HEK293 (cell line): ENCODE data around the gene PARD3B.

ENCODE experiments used
- CTCF ChIA-PET: fragments of 350-600 bp; formaldehyde crosslinking; extraction: SDS; loops from one replicate; lab custom pipeline; 2021; ENCODE audit warnings: antibody characterized with exemption; lab: Yijun Ruan, JAX
- POLR2A ChIA-PET: fragments of 300-600 bp; formaldehyde crosslinking; extraction: SDS; loops from one replicate; lab custom pipeline; 2020; ENCODE audit warnings: antibody characterized with exemption, inconsistent platforms; lab: Yijun Ruan, JAX
- H3K27ac ChIP-seq: fragments of 200-500 bp; sonication (Bioruptor generic); 2 replicates; pipeline ENCODE4 v1.5.1; 2014; ENCODE audit warnings: low read depth, low read length, control low read depth, inconsistent platforms; ENCODE audit errors: extremely low read depth
- H3K36me3 ChIP-seq, 2 experiments: fragments of 200-500 bp in 1 of 2; sonication (Bioruptor generic) in 1 of 2; 1 replicate in 1 of 2; 2 replicates in 1 of 2; pipeline ENCODE4 v1.5.1; 2014 to 2017; ENCODE audit warnings: inconsistent platforms in 2 of 2, low read length in 2 of 2; ENCODE audit not compliant: control insufficient read depth in 2 of 2, insufficient read depth in 1 of 2
- H3K4me1 ChIP-seq: fragments of 200-500 bp; sonication (Bioruptor generic); 2 replicates; pipeline ENCODE4 v1.5.1; 2014; ENCODE audit warnings: mild to moderate bottlenecking, low read length, inconsistent platforms; ENCODE audit not compliant: control insufficient read depth, insufficient read depth
- H3K4me3 ChIP-seq: 2 replicates; pipeline ENCODE4 v1.5.1; 2011; ENCODE audit warnings: low read depth, mild to moderate bottlenecking, control low read depth, low read length, moderate library complexity
- H3K9me3 ChIP-seq: fragments of 200-500 bp; sonication (Bioruptor generic); 2 replicates; pipeline ENCODE4 v1.5.1; 2014; ENCODE audit warnings: low read depth, low read length, inconsistent platforms; ENCODE audit not compliant: control insufficient read depth, insufficient read depth
- KLF16 ChIP-seq: fragments of 450-650 bp; formaldehyde crosslinking; IDR thresholded peaks from 2 replicates; pipeline ENCODE4 v1.5.1; 2017; ENCODE audit warnings: missing biosample characterization, missing genetic modification characterization
- ZBTB48 ChIP-seq: fragments of 450-650 bp; formaldehyde crosslinking; IDR thresholded peaks from 2 replicates; pipeline ENCODE4 v1.5.1; 2016; ENCODE audit warnings: missing biosample characterization, missing genetic modification characterization
- ZFP37 ChIP-seq: fragments of 450-650 bp; formaldehyde crosslinking; IDR thresholded peaks from 2 replicates; pipeline ENCODE4 v1.5.1; 2016; ENCODE audit warnings: missing biosample characterization, missing genetic modification characterization
- ZNF157 ChIP-seq: fragments of 450-650 bp; formaldehyde crosslinking; IDR thresholded peaks from 2 replicates; pipeline ENCODE4 v1.5.1; 2016; ENCODE audit warnings: missing biosample characterization, missing genetic modification characterization
- ZNF211 ChIP-seq: fragments of 450-650 bp; formaldehyde crosslinking; IDR thresholded peaks from 2 replicates; pipeline ENCODE4 v1.5.1; 2016; ENCODE audit warnings: low read depth, missing biosample characterization, missing genetic modification characterization
- ZNF266 ChIP-seq: fragments of 450-650 bp; formaldehyde crosslinking; IDR thresholded peaks from 2 replicates; pipeline ENCODE4 v1.5.1; 2016; ENCODE audit warnings: missing biosample characterization, missing genetic modification characterization, low read depth
- ZNF366 ChIP-seq: fragments of 450-650 bp; formaldehyde crosslinking; conservative IDR thresholded peaks from 2 replicates; pipeline ENCODE4 v1.5.1; 2016; ENCODE audit warnings: missing biosample characterization, missing genetic modification characterization
- ZNF391 ChIP-seq: fragments of 450-650 bp; formaldehyde crosslinking; IDR thresholded peaks from 2 replicates; pipeline ENCODE4 v1.5.1; 2016; ENCODE audit warnings: low read depth, missing biosample characterization, missing genetic modification characterization, borderline replicate concordance
- ZNF48 ChIP-seq: fragments of 450-650 bp; formaldehyde crosslinking; IDR thresholded peaks from 2 replicates; pipeline ENCODE4 v1.5.1; 2016; ENCODE audit warnings: missing biosample characterization, missing genetic modification characterization
- ZNF514 ChIP-seq: fragments of 450-650 bp; formaldehyde crosslinking; IDR thresholded peaks from 2 replicates; pipeline ENCODE4 v1.5.1; 2016; ENCODE audit warnings: missing biosample characterization, missing genetic modification characterization
- ZXDB ChIP-seq: fragments of 450-650 bp; formaldehyde crosslinking; IDR thresholded peaks from 2 replicates; pipeline ENCODE4 v1.5.1; 2016; ENCODE audit warnings: missing biosample characterization, missing genetic modification characterization
- TF ChIP-seq, protein P1 (sequence below): fragments of 450-650 bp; formaldehyde crosslinking; IDR thresholded peaks from 2 replicates; pipeline ENCODE4 v1.5.1; 2016; ENCODE audit warnings: missing biosample characterization, missing genetic modification characterization
- TF ChIP-seq, protein P2 (sequence below): fragments of 450-650 bp; formaldehyde crosslinking; conservative IDR thresholded peaks from 2 replicates; pipeline ENCODE4 v1.5.1; 2016; ENCODE audit warnings: low read depth, missing biosample characterization, missing genetic modification characterization
- TF ChIP-seq, protein P3 (sequence below): fragments of 450-650 bp; formaldehyde crosslinking; IDR thresholded peaks from 2 replicates; pipeline ENCODE4 v1.5.1; 2016; ENCODE audit warnings: missing biosample characterization, missing genetic modification characterization
- TF ChIP-seq, protein P4 (sequence below): fragments of 450-650 bp; formaldehyde crosslinking; IDR thresholded peaks from 2 replicates; pipeline ENCODE4 v1.5.1; 2016; ENCODE audit warnings: missing biosample characterization, missing genetic modification characterization, borderline replicate concordance
- TF ChIP-seq, protein P5 (sequence below): fragments of 450-650 bp; formaldehyde crosslinking; IDR thresholded peaks from 2 replicates; pipeline ENCODE4 v1.5.1; 2016; ENCODE audit warnings: missing biosample characterization, missing genetic modification characterization
- TF ChIP-seq, protein P6 (sequence below): fragments of 450-650 bp; formaldehyde crosslinking; IDR thresholded peaks from 2 replicates; pipeline ENCODE4 v1.5.1; 2017; ENCODE audit warnings: missing biosample characterization, missing genetic modification characterization

Gene PARD3B

DNA sequence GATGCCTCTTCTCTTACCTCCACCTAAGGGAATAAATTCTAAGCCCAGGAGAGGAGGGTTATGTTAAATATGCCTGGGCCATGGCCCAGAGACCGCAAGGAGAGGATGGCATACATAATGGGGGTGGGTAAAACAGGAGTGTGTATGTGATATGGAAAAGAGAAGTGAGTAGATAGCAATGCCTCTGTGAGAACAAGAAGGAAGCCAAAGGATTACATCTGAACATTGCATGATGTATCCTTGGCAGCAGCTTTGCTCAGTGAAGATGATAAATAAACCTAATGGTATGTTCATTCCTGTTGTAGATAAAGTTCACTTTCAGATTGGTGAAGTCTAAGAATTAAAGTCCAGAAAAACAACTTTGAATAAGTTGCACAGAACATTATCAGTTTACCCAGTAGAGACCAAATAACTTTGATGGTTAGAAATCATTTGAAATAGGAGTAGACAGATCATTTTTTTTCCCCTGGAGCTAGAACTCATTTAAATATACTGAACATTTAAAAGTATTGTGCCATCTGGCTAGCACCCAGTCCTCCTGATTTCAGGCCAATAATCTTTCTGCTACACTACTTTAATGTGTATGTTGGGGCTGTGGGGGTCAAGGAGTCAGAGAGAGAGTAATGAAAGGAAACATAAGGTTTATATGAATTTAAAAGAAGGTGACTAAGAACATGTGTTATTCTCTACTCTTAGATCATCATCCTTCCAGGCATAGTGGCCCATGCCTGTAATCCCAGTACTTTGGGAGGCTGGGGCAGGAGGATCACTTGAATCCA, 231.7 kb downstream of the PARD3B start:
- no peaks in the 10 kb centered on the region for H3K36me3 ChIP-seq
- POLR2A ChIA-PET: no interaction called here
- no peak for TF ChIP-seq ZNF391 (tag by site-specific recombination)
- no peak for TF ChIP-seq ZNF266 (tag by site-specific recombination)
- no peak for TF ChIP-seq ZBTB48
- no peak for TF ChIP-seq KLF16 (tag by site-specific recombination)
- TF ChIP-seq ZFP37: no peak
- no peak for TF ChIP-seq ZXDB (tag by site-specific recombination)
- TF ChIP-seq, protein P1, sequence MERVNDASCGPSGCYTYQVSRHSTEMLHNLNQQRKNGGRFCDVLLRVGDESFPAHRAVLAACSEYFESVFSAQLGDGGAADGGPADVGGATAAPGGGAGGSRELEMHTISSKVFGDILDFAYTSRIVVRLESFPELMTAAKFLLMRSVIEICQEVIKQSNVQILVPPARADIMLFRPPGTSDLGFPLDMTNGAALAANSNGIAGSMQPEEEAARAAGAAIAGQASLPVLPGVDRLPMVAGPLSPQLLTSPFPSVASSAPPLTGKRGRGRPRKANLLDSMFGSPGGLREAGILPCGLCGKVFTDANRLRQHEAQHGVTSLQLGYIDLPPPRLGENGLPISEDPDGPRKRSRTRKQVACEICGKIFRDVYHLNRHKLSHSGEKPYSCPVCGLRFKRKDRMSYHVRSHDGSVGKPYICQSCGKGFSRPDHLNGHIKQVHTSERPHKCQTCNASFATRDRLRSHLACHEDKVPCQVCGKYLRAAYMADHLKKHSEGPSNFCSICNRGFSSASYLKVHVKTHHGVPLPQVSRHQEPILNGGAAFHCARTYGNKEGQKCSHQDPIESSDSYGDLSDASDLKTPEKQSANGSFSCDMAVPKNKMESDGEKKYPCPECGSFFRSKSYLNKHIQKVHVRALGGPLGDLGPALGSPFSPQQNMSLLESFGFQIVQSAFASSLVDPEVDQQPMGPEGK (tag by site-specific recombination): no peak
- TF ChIP-seq ZNF157 (tag by site-specific recombination): no peak
- no peak for TF ChIP-seq ZNF514 (tag by site-specific recombination)
- TF ChIP-seq, protein P2, sequence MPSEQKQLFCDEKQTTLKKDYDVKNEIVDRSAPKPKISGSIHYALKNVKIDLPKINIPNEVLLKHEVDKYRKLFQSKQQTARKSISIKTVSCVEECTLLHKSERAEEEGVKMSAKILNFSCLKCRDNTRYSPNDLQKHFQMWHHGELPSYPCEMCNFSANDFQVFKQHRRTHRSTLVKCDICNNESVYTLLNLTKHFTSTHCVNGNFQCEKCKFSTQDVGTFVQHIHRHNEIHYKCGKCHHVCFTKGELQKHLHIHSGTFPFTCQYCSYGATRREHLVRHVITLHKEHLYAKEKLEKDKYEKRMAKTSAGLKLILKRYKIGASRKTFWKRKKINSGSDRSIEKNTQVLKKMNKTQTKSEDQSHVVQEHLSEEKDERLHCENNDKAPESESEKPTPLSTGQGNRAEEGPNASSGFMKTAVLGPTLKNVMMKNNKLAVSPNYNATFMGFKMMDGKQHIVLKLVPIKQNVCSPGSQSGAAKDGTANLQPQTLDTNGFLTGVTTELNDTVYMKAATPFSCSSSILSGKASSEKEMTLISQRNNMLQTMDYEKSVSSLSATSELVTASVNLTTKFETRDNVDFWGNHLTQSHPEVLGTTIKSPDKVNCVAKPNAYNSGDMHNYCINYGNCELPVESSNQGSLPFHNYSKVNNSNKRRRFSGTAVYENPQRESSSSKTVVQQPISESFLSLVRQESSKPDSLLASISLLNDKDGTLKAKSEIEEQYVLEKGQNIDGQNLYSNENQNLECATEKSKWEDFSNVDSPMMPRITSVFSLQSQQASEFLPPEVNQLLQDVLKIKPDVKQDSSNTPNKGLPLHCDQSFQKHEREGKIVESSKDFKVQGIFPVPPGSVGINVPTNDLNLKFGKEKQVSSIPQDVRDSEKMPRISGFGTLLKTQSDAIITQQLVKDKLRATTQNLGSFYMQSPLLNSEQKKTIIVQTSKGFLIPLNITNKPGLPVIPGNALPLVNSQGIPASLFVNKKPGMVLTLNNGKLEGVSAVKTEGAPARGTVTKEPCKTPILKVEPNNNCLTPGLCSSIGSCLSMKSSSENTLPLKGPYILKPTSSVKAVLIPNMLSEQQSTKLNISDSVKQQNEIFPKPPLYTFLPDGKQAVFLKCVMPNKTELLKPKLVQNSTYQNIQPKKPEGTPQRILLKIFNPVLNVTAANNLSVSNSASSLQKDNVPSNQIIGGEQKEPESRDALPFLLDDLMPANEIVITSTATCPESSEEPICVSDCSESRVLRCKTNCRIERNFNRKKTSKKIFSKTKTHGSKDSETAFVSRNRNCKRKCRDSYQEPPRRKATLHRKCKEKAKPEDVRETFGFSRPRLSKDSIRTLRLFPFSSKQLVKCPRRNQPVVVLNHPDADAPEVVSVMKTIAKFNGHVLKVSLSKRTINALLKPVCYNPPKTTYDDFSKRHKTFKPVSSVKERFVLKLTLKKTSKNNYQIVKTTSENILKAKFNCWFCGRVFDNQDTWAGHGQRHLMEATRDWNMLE (tag by site-specific recombination): no peak
- TF ChIP-seq, protein P3, sequence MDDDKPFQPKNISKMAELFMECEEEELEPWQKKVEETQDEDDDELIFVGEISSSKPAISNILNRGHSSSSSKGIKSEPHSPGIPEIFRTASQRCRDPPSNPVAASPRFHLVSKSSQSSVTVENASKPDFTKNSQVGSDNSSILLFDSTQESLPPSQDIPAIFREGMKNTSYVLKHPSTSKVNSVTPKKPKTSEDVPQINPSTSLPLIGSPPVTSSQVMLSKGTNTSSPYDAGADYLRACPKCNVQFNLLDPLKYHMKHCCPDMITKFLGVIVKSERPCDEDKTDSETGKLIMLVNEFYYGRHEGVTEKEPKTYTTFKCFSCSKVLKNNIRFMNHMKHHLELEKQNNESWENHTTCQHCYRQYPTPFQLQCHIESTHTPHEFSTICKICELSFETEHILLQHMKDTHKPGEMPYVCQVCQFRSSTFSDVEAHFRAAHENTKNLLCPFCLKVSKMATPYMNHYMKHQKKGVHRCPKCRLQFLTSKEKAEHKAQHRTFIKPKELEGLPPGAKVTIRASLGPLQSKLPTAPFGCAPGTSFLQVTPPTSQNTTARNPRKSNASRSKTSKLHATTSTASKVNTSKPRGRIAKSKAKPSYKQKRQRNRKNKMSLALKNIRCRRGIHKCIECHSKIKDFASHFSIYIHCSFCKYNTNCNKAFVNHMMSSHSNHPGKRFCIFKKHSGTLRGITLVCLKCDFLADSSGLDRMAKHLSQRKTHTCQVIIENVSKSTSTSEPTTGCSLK (tag by site-specific recombination): no peak
- TF ChIP-seq ZNF366 (tag by site-specific recombination): no peak
- no peak for TF ChIP-seq ZNF211
- no peak for TF ChIP-seq ZNF48
- TF ChIP-seq, protein P4, sequence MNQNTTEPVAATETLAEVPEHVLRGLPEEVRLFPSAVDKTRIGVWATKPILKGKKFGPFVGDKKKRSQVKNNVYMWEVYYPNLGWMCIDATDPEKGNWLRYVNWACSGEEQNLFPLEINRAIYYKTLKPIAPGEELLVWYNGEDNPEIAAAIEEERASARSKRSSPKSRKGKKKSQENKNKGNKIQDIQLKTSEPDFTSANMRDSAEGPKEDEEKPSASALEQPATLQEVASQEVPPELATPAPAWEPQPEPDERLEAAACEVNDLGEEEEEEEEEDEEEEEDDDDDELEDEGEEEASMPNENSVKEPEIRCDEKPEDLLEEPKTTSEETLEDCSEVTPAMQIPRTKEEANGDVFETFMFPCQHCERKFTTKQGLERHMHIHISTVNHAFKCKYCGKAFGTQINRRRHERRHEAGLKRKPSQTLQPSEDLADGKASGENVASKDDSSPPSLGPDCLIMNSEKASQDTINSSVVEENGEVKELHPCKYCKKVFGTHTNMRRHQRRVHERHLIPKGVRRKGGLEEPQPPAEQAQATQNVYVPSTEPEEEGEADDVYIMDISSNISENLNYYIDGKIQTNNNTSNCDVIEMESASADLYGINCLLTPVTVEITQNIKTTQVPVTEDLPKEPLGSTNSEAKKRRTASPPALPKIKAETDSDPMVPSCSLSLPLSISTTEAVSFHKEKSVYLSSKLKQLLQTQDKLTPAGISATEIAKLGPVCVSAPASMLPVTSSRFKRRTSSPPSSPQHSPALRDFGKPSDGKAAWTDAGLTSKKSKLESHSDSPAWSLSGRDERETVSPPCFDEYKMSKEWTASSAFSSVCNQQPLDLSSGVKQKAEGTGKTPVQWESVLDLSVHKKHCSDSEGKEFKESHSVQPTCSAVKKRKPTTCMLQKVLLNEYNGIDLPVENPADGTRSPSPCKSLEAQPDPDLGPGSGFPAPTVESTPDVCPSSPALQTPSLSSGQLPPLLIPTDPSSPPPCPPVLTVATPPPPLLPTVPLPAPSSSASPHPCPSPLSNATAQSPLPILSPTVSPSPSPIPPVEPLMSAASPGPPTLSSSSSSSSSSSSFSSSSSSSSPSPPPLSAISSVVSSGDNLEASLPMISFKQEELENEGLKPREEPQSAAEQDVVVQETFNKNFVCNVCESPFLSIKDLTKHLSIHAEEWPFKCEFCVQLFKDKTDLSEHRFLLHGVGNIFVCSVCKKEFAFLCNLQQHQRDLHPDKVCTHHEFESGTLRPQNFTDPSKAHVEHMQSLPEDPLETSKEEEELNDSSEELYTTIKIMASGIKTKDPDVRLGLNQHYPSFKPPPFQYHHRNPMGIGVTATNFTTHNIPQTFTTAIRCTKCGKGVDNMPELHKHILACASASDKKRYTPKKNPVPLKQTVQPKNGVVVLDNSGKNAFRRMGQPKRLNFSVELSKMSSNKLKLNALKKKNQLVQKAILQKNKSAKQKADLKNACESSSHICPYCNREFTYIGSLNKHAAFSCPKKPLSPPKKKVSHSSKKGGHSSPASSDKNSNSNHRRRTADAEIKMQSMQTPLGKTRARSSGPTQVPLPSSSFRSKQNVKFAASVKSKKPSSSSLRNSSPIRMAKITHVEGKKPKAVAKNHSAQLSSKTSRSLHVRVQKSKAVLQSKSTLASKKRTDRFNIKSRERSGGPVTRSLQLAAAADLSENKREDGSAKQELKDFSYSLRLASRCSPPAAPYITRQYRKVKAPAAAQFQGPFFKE (tag by site-specific recombination): no peak
- TF ChIP-seq, protein P5, sequence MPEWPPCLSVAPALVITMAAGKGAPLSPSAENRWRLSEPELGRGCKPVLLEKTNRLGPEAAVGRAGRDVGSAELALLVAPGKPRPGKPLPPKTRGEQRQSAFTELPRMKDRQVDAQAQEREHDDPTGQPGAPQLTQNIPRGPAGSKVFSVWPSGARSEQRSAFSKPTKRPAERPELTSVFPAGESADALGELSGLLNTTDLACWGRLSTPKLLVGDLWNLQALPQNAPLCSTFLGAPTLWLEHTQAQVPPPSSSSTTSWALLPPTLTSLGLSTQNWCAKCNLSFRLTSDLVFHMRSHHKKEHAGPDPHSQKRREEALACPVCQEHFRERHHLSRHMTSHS (tag by site-specific recombination): no peak
- TF ChIP-seq, protein P6, sequence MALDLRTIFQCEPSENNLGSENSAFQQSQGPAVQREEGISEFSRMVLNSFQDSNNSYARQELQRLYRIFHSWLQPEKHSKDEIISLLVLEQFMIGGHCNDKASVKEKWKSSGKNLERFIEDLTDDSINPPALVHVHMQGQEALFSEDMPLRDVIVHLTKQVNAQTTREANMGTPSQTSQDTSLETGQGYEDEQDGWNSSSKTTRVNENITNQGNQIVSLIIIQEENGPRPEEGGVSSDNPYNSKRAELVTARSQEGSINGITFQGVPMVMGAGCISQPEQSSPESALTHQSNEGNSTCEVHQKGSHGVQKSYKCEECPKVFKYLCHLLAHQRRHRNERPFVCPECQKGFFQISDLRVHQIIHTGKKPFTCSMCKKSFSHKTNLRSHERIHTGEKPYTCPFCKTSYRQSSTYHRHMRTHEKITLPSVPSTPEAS (tag by site-specific recombination): no peak
- TF ChIP-seq, all 188 proteins: peak for 0
- no peak overlapping the region for H3K27ac ChIP-seq
- H3K4me3 ChIP-seq: no peak overlapping the region
- H3K9me3 ChIP-seq: no peaks in the 10 kb centered on the region
- CTCF ChIA-PET: no interaction called here
- H3K4me1 ChIP-seq: no peaks in the 10 kb centered on the region
